NCI-H446 (cell line): ENCODE results near the gene TRAK2.
"Not testable (repeated sequence)": the region's sequence is repeated elsewhere in the genome, so short reads cannot be mapped to it uniquely, and the experiment has no call there.

Source experiments
- DNase-seq, 2 experiments: peaks; one replicate each; lab custom pipeline; 2025; lab: John Stamatoyannopoulos, UW

Gene TRAK2

GRCh38 chr2:201448701-201449100, 2.6 kb downstream of the TRAK2 start:
- no peak for DNase-seq

GRCh38 chr2:201448061-201448460, 3.2 kb downstream of the TRAK2 start:
- DNase-seq: no peak

- DNase-seq: no peak
These were observed 4.2 kb downstream of the TRAK2 start for GRCh38 chr2:201447086-201447485.

DNA sequence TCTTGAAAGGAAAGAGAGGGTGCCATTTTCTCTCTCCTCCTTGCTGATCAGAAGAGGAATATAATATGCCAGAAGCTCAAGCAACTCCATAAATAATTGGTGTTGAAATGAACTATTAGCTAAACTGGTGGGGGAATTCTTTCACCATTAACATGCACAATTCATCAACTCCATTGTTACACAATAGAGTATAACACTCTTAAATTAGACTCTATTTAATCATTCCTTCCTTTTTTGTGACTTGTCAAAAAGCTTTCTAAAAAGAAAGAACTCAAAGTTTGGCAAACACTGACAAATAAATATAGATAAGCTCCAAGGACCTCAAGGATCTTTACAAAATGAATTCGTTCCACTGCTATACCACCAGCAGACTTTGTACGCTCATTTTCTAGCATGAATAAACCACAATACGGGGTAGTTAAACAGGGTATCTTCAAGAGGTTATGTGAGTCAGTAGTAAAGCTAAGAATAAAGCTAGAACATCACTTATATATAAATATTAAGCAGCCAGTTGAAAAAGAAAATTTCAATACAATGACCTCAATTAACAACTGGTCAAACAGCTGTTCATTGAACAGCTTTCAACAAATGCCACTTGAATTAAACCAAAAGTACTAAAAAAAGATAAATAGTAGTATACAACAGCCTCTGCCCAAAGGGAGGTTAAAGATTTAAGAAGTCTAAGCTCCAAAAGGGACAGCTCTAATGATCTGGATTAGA, 6.4 kb downstream of the TRAK2 start:
- DNase-seq: no peak

- no peak for DNase-seq
These were observed 9.8 kb downstream of the TRAK2 start for GRCh38 chr2:201441409-201441808.

DNA sequence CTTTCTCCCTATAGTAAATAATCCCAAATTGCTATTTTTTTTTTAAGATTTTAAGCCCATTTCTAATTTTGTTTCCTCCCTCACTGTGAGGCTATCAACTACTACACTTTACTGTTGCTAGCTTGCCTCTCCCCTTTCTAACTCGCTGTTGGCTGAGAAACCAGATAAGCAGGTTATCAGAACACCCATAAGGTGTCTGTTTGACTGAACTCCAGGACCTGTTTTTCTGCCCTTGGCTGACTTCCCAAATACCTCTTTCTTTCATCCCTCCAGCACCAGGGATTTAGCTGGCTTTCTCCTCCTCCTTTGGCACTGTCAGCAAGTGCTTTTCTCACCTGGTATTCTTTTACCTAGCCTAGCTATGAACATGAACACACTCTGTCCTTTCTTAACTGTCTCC, 11.1 kb downstream of the TRAK2 start:
- DNase-seq: no peak

- not testable (repeated sequence) for DNase-seq
These were observed 11.8 kb downstream of the TRAK2 start for GRCh38 chr2:201439336-201439922.

GRCh38 chr2:201436141-201436540, 15.1 kb downstream of the TRAK2 start:
- DNase-seq: no peak

DNA sequence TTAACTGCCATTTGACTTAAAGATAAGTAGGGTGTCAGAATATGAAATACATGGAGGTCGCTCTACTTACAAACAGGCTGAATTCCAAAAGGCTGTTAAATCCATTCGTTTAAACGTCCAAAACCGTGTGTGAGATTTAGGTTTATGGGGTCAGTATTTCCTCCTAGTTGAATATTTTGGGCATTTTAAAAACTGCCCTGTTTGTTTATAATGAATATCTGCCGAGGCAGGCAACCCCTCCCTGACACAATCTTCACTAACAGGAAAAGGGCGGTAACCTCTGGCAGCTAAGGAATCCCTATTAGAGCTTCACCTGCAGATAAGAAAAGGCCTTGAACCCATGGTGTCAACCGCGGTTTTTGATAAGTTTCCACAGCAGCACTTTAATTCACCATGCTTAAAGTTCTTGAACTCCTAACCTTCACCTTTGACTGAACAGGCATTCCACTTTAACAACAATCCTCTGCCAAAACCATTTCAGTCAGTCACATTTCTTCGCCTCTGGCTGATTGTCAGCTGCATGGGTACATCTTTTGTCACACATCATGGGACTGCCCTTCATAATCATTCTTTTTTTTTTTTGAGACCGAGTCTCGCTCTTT, 17.8 kb downstream of the TRAK2 start:
- DNase-seq: no peak

- peak in 1 of 2 experiments; percentile 33 for DNase-seq
These were observed 18.5 kb downstream of the TRAK2 start for GRCh38 chr2:201432621-201433393.

GRCh38 chr2:201432038-201432620, 19.1 kb downstream of the TRAK2 start:
- DNase-seq: no peak

DNA sequence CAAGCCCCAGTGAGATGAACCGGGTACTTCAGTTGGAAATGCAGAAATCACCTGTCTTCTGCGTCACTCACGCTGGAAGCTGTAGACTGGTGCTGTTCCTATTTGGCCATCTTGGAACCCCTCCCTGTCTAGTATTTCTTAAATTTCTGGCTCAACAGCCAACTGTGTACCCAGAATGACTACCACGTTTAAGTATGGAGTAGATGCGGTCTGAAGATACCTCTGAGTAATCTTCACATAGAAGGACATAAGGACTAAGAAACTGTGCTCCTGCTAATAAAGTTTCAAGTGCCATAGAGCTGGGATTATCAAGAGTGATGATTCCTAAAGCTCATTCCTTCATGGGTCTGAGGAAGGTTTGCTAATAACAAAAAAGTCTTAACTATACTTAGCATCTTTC, 20.4 kb downstream of the TRAK2 start:
- DNase-seq: no peak

- DNase-seq: not testable (repeated sequence)
These were observed 20.9 kb downstream of the TRAK2 start for GRCh38 chr2:201430322-201430721.

DNA sequence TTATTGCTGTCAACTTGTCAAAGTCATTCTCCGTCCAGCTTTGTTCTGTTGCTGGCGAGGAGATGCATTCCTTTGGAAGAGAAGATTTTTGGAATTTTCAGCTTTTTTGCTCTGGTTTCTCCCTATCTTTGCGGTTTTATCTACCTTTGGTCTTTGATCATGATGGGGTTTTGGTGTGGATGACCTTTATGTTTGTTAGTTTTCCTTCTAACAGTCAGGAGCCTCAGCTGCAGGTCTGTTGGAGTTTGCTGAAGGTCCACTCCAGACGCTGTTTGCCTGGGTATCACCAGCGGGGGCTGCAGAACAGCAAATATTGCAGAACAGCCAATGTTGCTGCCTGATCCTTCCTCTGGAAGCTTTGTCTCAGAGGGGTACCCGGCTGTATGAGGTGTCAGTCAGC, 21.4 kb downstream of the TRAK2 start:
- DNase-seq: not testable (repeated sequence)

GRCh38 chr2:201428366-201428765, 22.9 kb downstream of the TRAK2 start:
- not testable (repeated sequence) for DNase-seq

GRCh38 chr2:201425952-201426351, 25.3 kb downstream of the TRAK2 start:
- no peak for DNase-seq

DNA sequence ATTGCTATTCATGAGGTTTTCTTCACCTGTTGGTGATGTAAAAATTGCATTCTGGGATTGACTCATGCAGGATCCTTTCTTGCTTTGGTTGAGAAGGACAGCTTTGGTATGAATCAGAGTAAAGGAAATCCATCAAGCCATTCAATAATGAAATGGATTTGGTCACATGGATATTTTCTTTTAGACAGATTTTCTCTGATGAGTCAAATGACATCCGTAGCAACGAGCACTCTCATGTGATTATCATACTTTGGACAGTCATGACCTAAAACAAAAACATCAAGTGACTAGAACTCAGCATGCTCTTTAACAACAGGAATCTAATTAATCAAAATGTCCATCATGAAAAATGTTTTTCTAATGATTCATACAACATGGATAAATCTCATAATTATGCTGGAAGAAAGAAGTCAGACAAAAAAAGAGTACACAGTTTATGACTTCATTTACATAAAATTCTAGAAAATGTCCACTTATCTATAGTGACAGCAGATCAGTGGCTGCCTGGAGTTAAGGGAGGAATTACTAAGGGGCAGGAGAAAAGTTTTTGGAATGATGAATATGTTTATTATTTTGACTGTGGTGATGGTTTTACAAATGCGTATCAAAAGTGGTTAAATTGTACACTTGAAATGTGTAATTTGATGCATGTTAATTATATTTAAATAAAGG, 30.7 kb downstream of the TRAK2 start:
- no peak for DNase-seq

- DNase-seq: no peak
These were observed 31.3 kb downstream of the TRAK2 start for GRCh38 chr2:201419986-201420385.

- DNase-seq: no peak
These were observed 32.1 kb downstream of the TRAK2 start for GRCh38 chr2:201419057-201419635.

- DNase-seq: no peak
These were observed 36.1 kb downstream of the TRAK2 start for GRCh38 chr2:201415149-201415548.
